Stimulated activated naive CD8-positive, alpha-beta T cell treated with anti-CD3 and anti-CD28 coated beads, Interleukin-15, Interleukin-2, amounts not matched to agents 100 U/mL and 50 U/mL, for 24 hours (primary cell): Measurements from ENCODE around the gene RPS6KB2.
A peak's percentile ranks its signal among the peaks of the same experiment; 100 is the strongest.
"Not testable (repeated sequence)": the region's sequence is repeated elsewhere in the genome, so short reads cannot be mapped to it uniquely, and the experiment has no call there.

Experiments
- ATAC-seq: fragments of 150-1000 bp; cut with Tn5 transposase; one replicate; pipeline ENCODE4 v1.10.0; 2021
- DNase-seq: peaks from one replicate; pipeline ENCODE4 v3.0.0; 2021

The RPS6KB2 gene

DNA sequence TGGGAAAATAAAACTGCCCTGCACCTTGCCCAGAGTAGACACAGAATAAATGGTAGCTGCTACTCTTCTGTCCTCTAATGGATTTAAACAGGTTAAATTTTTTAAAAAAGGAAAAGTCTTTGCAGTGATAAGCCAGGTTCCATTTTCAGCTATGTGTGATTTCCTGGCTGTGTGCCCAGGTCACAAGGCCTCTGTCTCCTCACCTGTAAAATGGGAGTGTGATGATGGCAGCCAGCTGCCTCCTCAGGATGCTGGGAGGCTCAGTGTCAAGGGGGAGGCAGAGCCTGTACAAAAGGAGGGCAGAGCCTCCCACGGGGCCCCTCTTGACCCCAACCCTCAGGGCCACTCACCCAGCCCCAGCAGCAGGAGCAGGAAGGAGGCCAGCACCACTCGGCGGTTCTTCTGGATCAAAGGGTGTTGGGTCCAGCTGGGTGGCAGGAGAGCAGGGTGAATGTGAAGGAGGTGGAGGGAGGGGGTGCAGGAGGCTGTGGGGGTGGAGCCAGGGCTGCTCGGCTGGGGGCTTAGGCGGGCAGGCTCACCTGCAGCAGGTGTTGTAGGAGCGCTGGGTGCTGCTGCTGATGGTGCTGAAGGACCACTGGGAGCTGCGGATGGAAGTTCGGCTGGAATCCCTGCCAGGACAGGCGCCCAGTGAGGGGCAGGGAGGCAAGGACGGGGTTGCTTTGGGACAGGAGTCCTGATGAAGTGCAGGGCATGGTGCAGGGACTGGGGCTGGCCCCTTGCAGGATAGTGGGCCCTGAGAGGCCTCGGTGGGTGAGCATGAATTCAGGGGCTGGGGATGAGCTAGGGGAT, 38.9 kb downstream of the RPS6KB2 start:
- no peak for DNase-seq
- ATAC-seq: no peak

DNA sequence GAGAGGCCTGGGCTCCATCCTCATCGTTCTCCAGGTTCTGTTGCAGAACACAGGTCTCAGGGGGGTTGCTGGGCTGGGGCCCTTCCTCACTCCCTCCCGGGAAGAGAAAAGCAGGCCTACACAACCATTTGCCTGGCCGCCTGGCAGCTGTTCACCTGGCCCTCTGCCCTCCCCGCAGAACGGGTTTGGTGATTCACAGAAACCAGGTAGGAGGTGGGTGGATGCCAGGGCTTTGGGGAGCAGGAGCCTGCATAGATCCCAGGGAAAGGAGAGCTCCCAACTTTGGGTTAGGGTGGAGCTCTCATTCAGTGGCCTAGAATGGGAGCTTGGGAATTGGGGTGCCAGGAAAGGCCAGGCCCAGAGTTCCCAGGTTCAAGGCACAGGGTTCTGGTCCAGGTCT, 39.8 kb downstream of the RPS6KB2 start:
- peak; percentile 44 for DNase-seq
- no peak for ATAC-seq

DNA sequence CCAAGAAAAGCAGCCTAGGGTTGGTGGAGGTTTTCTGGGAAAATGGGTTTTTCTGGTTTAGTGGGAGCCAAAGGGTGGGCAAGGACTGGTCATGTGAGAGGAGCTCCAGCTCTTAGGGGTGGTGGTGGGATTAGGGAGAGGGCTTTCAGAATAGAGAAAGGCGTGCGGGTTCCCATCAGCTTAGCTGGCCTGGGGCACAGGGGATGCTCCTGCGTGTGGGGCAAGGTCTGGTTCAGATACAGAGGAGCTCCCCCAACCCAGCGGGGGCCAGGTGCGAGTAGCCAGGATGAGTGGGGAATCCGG, 40.1 kb downstream of the RPS6KB2 start:
- DNase-seq: no peak
- peak; percentile 1 for ATAC-seq

DNA sequence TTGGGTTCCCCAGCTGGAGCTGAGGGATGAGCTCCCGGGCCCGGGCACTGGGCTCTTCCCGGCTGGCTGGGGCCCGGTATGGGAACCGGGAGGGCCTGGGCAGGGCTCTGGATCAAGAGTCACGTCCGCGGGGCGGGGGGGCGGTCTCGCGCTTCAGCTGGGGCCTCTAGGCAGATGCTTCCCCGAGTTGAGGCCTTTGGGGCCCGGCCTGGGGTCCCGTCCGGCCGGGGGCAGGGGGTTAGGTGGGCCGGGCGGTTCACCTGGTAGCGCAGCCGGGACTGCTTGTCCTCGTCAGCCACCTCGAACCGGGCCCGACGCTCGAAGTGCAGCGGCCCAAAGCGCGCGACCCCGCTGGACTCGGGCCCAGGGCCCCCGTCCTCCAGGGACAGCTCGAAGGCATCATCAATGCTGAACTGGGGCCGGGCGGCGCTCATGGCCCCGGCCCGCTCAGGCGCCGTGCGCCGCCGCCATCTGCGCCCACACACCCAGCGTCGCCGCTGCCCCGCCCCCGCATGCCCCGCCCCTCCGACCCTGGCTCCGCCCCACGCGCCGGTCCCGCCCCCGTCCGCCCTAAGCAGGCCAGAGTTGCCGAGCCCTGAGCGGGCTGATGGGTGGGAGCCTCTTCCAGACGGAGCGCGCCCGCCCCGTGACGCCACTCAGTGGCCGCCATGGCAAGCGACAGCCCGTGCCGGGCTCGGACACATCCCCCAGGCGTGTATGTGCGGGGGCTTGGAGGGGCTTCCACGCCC, 40.6 kb downstream of the RPS6KB2 start, which contains the start of gene TMEM134:
Gene TMEM134 (minus strand): TSS at position 493 of the 749 bp plus-strand sequence. CDS start 59 bp downstream, at position 434.
- DNase-seq (peak; percentile 94), ATAC-seq (peak; percentile 88)

DNA sequence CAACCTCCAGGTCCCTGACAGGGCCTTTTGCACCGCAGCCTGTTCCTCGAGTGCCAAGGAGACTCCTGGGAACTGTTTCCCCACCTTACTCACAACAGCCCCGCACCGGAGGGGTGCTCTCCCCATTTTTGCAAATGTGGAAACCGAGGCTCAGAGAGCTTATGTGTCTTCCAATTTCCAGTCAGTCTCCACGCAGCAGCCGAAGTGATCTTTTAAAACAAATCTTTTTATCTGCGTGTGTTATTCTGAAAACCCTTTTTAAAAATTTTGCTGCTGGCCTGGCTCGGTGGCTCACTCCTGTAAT, 41.2 kb downstream of the RPS6KB2 start:
- no peak for DNase-seq
- peak; percentile 0 for ATAC-seq

DNA sequence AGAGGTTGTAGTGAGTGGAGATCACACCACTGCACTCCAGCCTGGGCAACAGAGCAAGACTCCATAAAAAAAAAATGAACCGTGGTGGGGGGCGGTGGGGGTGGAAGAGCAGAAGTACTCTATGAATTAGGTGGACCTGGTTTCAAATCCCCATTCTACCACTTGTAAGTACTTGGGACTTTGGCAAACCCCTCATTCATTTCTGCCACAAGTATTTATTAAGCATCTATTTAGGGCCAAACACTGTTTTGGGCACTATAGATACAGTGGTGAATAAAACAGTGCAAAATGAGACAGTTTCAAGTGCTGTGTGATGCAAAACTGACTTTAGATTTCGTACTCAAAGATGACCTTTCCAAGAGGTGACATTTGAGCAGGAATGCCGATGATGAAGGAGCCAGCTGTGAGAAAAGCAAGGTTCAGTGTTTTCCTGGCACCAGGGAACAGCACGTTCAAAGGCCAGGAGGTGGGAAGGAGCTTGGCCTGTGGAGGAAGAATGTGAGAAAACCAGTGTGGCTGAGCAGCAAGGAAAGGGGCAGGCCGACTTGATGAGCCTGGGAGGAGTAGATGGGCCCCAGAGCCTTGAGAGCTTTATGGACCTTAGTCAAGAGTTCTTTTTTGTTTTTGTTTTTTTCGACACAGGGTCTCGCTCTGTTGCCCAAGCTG, 42.2 kb downstream of the RPS6KB2 start:
- DNase-seq: no peak
- ATAC-seq: no peak

DNA sequence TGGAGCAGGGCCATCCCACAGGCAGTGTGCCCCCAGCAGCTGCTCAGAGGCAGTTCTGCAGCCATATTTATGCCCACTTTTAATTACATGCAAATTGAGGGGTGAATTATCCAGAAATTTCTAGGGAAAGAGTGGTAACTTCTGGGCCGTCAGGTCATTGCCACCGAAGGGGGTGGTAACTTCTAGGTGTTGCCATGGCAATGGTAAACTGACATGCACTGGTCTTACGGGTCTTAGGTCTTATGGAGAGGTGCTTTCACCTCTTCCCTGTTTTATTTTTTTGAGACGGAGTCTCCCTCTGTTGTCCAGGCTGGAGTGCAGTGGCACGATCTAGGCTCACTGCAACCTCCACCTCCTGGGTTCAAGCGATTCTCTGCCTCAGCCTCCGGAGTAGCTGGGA, 44.6 kb downstream of the RPS6KB2 start:
- DNase-seq (no peak), ATAC-seq (no peak)

DNA sequence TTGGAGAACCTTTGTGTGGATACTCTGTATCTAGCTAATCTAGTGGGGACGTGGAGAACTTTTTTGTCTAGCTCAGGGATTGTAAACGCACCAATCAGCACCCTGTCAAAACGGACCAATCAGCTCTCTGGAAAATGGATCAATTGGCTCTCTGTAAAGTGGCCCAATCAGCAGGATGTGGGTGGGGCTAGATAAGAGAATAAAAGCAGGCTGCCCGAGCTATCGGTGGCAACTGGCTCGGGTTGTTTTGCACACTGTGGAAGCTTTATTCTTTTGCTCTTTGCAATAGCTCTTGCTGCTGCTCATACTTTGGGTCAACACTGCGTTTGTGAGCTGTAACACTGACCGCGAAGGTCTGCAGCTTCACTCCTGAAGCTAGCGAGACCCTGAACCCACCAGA, 48.4 kb downstream of the RPS6KB2 start:
- ATAC-seq, DNase-seq: not testable (repeated sequence)

DNA sequence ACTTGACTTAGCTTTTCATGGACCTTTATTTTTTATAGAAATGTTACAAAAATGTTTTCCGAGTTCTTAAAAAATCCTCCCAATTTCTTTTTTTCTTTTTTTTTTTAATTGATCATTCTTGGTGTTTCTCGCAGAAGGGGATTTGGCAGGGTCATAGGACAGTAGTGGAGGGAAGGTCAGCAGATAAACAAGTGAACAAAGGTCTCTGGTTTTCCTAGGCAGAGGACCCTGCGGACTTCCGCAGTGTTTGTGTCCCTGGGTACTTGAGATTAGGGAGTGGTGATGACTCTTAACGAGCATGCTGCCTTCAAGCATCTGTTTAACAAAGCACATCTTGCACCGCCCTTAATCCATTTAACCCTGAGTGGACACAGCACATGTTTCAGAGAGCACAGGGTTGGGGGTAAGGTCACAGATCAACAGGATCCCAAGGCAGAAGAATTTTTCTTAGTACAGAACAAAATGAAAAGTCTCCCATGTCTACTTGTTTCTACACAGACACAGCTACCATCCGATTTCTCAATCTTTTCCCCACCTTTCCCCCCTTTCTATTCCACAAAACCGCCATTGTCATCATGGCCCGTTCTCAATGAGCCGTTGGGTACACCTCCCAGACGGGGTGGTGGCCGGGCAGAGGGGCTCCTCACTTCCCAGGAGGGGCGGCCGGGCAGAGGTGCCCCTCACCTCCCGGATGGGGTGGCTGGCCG, 49.2 kb downstream of the RPS6KB2 start:
- not testable (repeated sequence) for ATAC-seq, DNase-seq

DNA sequence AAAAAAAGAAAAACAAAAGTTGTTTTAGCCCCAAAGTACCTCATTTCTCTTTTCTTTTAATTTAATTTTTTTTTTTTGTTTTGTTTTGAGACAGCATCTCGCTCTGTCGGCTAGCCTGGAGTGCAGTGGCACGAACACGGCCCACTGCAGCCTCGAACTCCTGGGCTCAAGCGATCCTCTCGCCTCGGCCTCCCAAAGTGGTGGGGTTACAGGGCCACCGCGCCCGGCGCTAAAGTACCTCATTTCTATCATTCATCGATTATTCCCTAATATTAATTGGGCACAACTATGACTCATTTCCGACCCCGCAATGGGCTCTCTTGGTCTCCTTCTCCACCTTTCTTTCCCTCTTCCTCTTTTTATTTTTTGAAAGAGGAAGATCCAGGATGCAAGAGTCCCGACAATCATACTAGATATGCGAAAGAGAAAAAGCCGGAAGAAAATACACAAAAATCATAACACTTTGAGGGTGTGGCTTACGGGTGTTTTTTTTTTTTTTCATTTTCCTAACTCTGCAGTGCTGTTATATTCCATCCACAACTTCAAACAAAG, 54.1 kb downstream of the RPS6KB2 start:
- no peak for DNase-seq
- no peak for ATAC-seq

DNA sequence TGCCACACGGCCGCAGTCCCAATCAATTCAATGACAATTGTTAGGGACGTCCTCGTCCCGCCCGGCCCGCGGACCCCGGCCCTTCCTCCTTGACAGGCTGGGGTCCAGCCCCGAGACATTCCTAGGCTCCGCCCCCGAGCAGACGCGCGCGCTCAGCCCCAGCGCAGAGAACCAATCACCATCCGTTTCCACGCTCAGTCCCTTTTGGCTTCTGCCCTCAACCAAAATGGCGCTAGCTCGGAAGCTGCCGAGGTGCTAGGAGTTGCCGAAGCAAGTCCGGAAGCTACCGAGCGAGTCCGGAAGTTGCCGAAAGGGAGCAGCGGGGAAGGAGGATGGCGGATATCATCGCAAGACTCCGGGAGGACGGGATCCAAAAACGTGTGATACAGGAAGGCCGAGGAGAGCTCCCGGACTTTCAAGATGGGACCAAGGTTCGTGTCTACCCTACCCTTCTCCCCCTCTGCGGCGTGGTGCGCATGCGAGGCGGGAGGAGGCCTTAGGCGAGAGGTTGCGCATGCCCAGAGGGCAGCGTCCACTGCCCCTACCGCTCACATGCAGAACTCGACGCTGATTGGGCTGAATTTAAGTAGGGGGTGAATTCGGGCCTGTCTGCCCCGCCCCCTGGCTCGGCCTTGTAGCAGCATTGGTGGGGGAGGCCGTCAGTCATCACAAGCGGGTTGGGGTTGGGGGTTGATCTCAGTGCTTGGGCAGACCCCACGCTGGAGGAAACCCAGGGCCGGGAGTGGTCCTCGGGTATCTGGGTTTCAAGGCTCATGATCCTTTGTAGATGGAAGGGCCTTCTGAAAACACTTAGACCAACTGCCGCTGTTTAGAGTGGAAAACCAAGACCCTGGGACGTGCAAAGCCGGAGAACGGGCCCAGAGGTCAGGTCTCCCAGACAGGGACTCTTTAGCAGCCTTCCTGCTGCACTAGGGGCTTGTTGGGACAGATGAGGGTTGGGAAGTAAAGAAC, 54.8 kb downstream of the RPS6KB2 start, which contains the start of gene AIP:
Gene AIP (plus strand): TSS at position 200 of the 972 bp plus-strand sequence. CDS start 133 bp downstream, at position 333.
- ATAC-seq: peak; percentile 66
- peak; percentile 97 for DNase-seq

DNA sequence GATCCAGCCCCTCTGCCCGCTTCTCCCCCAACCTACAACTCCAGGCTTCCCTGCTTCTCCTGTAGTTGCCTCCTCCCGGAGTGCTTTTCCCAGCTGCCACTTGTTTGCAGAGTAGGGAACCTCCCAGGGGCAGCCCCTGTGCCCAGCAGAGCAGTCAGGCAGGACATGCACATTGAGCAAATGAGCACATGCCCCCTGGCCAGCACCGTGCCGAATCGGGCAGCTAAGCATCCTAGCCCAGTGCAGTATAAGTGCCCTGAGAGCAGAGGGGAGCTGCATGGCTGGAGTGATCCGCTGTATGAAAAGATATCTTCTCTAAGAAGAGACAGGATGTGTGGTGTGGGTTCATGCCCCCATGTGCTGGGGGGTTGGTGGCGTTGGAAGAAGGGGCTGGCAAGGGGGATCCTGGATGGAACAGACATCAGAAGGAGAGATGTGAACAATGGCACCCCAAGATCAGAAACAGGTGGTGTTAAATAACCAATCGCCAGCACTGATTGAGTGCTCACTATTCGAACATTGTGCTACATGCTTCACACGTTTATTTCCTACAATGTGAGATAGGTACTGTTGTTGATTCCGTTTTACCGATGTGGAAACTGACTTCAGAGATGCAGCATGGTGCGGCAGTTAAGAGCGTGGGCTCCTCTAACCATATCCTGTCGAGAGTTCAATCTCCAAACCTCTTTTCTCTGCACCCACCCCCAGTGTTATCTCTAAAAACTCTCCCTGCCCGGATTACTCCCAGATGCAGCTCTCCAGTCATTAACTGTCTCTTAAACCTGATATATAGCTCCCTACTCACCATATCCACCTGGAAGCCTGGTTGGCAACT, 55.8 kb downstream of the RPS6KB2 start:
- ATAC-seq: peak; percentile 17
- DNase-seq: peak; percentile 55

DNA sequence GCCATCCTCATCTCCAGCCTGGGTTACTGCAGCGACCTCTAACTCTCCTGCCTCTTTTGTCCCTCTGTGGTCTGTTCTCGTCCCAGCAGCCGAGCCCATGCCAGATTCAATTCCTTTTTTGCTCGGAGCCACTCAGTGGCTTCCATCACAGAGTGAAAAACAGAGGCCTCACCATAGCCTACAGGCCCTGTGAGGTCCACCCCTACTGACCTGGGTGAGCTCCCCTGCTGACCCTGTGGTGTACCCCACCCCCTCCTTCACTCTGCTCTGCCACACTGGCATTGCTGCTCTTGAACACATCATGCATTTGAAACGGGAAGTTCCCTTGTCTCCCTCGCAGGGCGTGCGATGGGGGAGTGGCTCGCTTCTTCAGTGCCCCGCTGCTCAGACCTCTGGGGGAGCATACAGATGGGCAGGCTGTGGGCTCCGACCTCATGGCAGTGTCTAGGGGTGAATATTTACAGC, 56.6 kb downstream of the RPS6KB2 start:
- ATAC-seq: peak; percentile 35
- peak; percentile 83 for DNase-seq
